Lung (tissue), 12 donors: Measurements from ENCODE around the gene SLC41A3. TPM values are rescaled to one million over a fixed set of nuclear protein-coding genes. Genes with fewer than 3 reads are reported as not detected.

Source experiments
- ATAC-seq: fragments of 200-7000 bp; cut with Tn5 transposase; one replicate; pipeline ENCODE4 v1.9.1; 2020; ENCODE audit warnings: moderate number of reproducible peaks; ENCODE audit not compliant: insufficient read depth, low FRiP score
- DNase-seq, 3 donors: peaks; one replicate each; pipeline ENCODE4 v3.0.0-alpha.2; 2013 to 2017
- H3K27ac ChIP-seq, 2 donors: one replicate each; pipeline ENCODE4 v1.5.1; 2013; ENCODE audit warnings: mild to moderate bottlenecking in 2 of 2, moderate library complexity in 2 of 2, control low read depth in 1 of 2, inconsistent platforms in 1 of 2, low read depth in 1 of 2, low read length in 1 of 2
- H3K27me3 ChIP-seq, 3 donors: one replicate each; pipeline ENCODE4 v1.5.1; 2013; ENCODE audit warnings: low read length in 2 of 3; ENCODE audit not compliant: control insufficient read depth in 3 of 3, insufficient read depth in 3 of 3
- H3K36me3 ChIP-seq, 4 donors: one replicate each; pipeline ENCODE4 v1.5.1; 2013; ENCODE audit warnings: low read length in 4 of 4, mild to moderate bottlenecking in 1 of 4, moderate library complexity in 1 of 4; ENCODE audit not compliant: control insufficient read depth in 4 of 4, insufficient read depth in 4 of 4
- H3K4me1 ChIP-seq, 5 donors: one replicate each; pipeline ENCODE4 v1.5.1; 2013; ENCODE audit warnings: low read length in 5 of 5, mild to moderate bottlenecking in 2 of 5, moderate library complexity in 1 of 5; ENCODE audit not compliant: control insufficient read depth in 5 of 5, insufficient read depth in 5 of 5
- H3K4me3 ChIP-seq: one replicate; pipeline ENCODE4 v1.5.1; 2013; ENCODE audit warnings: mild to moderate bottlenecking, control low read depth, moderate library complexity
- H3K9ac ChIP-seq, 2 donors: one replicate each; pipeline ENCODE4 v1.5.1; 2013; ENCODE audit warnings: low read length in 2 of 2, control low read depth in 1 of 2; ENCODE audit not compliant: insufficient read depth in 1 of 2
- H3K9me3 ChIP-seq, 4 donors: one replicate each; pipeline ENCODE4 v1.5.1; 2013; ENCODE audit warnings: low read length in 3 of 4, mild to moderate bottlenecking in 1 of 4, moderate library complexity in 1 of 4; ENCODE audit not compliant: control insufficient read depth in 4 of 4, insufficient read depth in 3 of 4
- WGBS, 2 donors: extraction: QIAGEN DNeasy Blood & Tissue Kit; methylation state at CpG; one replicate each; pipeline ENCODE4 v1.1.7; 2013; 5-methylcytosine and 5-hydroxymethylcytosine counted together
- polyA plus RNA-seq, 2 donors: library from polyadenylated mRNA; stranded (reverse); fragments of 200-250 nt; gene quantifications; one replicate each; pipeline ENCODE4 v1.2.1, GENCODE V29; 2013
- total RNA-seq, 2 donors: library from RNA; depleted of rRNA in 1 of 2; stranded (reverse); fragments of >200 nt in 1 of 2; gene quantifications; one replicate each; pipeline ENCODE4 v1.2.1, GENCODE V29; 2014 to 2021
- TF ChIP-seq, protein P1 (sequence below): IDR thresholded peaks from 2 replicates; pipeline ENCODE4 v1.5.1; 2012; ENCODE audit warnings: mild to moderate bottlenecking; ENCODE audit errors: control extremely low read depth, extremely low read depth
- donor health status: control.
- donor health status: control.
- donor health status: Bipolar disorder and iron deficiency.
- donor health status: healthy.
- donor health status: DM: yes; HTN: yes; CAD: no.

The SLC41A3 gene
- total and polyA plus RNA-seq, 4 donors = 16.9 to 50.2 (median 34.8) TPM

GRCh38 chr3:126065876-126066275, 18.0 kb downstream of the SLC41A3 start:
- no peak for DNase-seq
- no peaks in the 10 kb centered on the region for H3K9me3 ChIP-seq
- H3K27me3 ChIP-seq = no peaks in the 10 kb centered on the region
- TF ChIP-seq, protein P1, sequence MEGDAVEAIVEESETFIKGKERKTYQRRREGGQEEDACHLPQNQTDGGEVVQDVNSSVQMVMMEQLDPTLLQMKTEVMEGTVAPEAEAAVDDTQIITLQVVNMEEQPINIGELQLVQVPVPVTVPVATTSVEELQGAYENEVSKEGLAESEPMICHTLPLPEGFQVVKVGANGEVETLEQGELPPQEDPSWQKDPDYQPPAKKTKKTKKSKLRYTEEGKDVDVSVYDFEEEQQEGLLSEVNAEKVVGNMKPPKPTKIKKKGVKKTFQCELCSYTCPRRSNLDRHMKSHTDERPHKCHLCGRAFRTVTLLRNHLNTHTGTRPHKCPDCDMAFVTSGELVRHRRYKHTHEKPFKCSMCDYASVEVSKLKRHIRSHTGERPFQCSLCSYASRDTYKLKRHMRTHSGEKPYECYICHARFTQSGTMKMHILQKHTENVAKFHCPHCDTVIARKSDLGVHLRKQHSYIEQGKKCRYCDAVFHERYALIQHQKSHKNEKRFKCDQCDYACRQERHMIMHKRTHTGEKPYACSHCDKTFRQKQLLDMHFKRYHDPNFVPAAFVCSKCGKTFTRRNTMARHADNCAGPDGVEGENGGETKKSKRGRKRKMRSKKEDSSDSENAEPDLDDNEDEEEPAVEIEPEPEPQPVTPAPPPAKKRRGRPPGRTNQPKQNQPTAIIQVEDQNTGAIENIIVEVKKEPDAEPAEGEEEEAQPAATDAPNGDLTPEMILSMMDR = no peak
- peaks cover 0 to 10% (median 0%) of the 10 kb centered on the region in 5 donors for H3K4me1 ChIP-seq
- 95 to 96% methylated on average over 3 of the region's 3 CpGs for WGBS, 2 donors
- H3K9ac ChIP-seq = no peak overlapping the region
- peaks cover 0 to 3% (median 3%) of the 10 kb centered on the region in 4 donors for H3K36me3 ChIP-seq
- no peak for ATAC-seq
- H3K27ac ChIP-seq = no peak overlapping the region
- no peak overlapping the region for H3K4me3 ChIP-seq

DNA sequence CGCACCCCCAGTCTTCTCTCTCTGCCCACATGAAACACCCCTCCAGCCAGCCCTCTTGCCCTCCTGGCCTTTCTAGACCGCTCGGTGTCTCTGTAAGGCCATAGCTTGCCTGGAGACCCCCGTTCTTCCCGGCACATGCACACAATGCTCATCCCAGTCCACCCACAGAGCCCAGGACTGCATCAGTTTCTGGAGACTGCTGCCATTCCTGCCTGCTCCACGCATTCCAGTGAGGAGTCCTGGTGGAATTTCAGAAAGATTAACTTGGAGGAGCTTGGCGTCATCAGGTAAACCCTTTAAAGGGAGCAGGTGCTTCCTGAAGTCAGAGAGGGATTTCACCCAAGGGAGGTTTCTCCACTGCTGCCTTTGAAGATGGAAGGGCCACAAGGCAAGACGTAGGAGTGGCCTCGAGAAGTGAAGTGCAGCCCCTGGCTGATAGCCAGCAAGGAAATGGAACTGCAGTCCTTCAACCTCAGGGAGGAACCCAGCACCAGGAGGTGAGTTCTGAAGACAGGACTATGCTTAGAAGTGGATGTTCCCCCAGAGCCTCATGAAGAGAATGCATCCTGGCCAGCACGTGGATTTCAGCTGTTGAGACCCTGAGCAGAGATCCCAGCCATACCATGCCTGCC, 19.2 kb downstream of the SLC41A3 start:
- no peaks in the 10 kb centered on the region for H3K27me3 ChIP-seq
- H3K27ac ChIP-seq = no peak overlapping the region
- ATAC-seq (peak; percentile 35), DNase-seq (peak; percentile 43 to 72 (median 55))
- no peaks in the 10 kb centered on the region for H3K9me3 ChIP-seq
- no peak overlapping the region for H3K4me3 ChIP-seq
- no peak overlapping the region for H3K9ac ChIP-seq
- TF ChIP-seq, protein P1 = no peak
- peaks cover 0 to 10% (median 0%) of the 10 kb centered on the region in 5 donors for H3K4me1 ChIP-seq
- 62 to 77% methylated on average over 10 of the region's 10 CpGs for whole genome bisulfite sequencing, 2 donors
- H3K36me3 ChIP-seq = peaks cover 0 to 3% (median 3%) of the 10 kb centered on the region in 4 donors

DNA sequence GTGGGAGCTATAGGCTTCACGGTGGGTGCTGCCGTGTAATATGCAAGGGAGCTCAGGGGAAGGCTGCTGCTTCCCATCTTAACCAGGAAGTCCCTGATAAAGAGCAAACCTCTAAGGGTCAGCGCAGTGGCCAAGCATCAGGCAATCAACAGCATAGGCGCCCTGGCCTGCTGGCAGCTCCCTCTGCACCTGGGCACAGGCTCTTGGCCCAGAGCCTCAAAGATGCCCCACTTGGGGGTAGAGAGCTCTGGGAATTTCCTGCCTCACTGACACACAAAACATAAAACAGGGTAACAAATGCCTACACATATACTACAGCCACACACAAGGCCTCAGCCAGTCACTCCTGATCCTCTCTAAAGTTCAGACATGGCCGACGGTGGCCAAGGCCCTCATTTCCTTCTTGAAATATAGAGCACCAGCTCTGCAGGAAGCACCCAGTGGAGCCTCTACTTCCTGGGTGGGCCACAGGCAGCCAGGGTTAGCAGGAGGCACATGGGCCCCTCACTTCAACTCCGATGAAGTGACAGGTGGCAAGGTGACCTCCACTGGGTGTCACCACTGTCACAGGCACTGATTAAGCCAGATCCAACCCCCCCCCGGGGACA, 20.5 kb downstream of the SLC41A3 start:
- 84 to 88% methylated on average over 8 of the region's 8 CpGs for WGBS, 2 donors
- peaks cover 0 to 3% (median 3%) of the 10 kb centered on the region in 4 donors for H3K36me3 ChIP-seq
- TF ChIP-seq, protein P1 = no peak
- H3K27ac ChIP-seq = no peak overlapping the region
- H3K27me3 ChIP-seq = no peaks in the 10 kb centered on the region
- no peak for DNase-seq
- ATAC-seq = no peak
- H3K9ac ChIP-seq = no peak overlapping the region
- peaks cover 0 to 10% (median 0%) of the 10 kb centered on the region in 5 donors for H3K4me1 ChIP-seq
- no peak overlapping the region for H3K4me3 ChIP-seq
- no peaks in the 10 kb centered on the region for H3K9me3 ChIP-seq
